Omental fat pad (tissue), 4 donors: ENCODE data around the gene SUPT3H. TPM values are rescaled to one million over a fixed set of nuclear protein-coding genes. Genes with fewer than 3 reads are reported as not detected.

ENCODE experiments used
- ATAC-seq: fragments of 150-250 bp; one replicate; pipeline ENCODE4 v1.9.1; 2016; ENCODE audit warnings: mild to moderate bottlenecking, moderate library complexity; ENCODE audit not compliant: low FRiP score
- DNase-seq: peaks from one replicate; pipeline ENCODE4 v3.0.0-alpha.2; 2019; ENCODE audit warnings: low spot score
- total RNA-seq, 4 donors: library from RNA; depleted of rRNA; stranded (reverse); fragments of >200 nt; gene quantifications; one replicate each; pipeline ENCODE4 v1.1.0, GENCODE V29; 2016
- TF ChIP-seq, protein P1 (sequence below), 3 donors: fragments of 450-650 bp; IDR thresholded peaks; one replicate each; pipeline ENCODE4 v1.5.1; 2016 to 2017; ENCODE audit warnings: antibody characterized with exemption in 3 of 3, mild to moderate bottlenecking in 3 of 3, moderate library complexity in 2 of 3

SUPT3H gene
- total RNA-seq, 4 donors from 2014 or later, result 2.2 to 8.4 (median 5.2) TPM

GRCh38 chr6:45415788-45416518, 38.2 kb upstream of the SUPT3H start:
- DNase-seq, result no peak
- no peak for ATAC-seq
- TF ChIP-seq, protein P1, sequence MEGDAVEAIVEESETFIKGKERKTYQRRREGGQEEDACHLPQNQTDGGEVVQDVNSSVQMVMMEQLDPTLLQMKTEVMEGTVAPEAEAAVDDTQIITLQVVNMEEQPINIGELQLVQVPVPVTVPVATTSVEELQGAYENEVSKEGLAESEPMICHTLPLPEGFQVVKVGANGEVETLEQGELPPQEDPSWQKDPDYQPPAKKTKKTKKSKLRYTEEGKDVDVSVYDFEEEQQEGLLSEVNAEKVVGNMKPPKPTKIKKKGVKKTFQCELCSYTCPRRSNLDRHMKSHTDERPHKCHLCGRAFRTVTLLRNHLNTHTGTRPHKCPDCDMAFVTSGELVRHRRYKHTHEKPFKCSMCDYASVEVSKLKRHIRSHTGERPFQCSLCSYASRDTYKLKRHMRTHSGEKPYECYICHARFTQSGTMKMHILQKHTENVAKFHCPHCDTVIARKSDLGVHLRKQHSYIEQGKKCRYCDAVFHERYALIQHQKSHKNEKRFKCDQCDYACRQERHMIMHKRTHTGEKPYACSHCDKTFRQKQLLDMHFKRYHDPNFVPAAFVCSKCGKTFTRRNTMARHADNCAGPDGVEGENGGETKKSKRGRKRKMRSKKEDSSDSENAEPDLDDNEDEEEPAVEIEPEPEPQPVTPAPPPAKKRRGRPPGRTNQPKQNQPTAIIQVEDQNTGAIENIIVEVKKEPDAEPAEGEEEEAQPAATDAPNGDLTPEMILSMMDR (IDR thresholded peaks at IDR 0.05), result no peak

- no peak for DNase-seq
- no peak for ATAC-seq
- TF ChIP-seq, protein P1 (IDR thresholded peaks at IDR 0.05), result no peak
These were observed 37.6 kb upstream of the SUPT3H start for GRCh38 chr6:45415315-45415714.

DNA sequence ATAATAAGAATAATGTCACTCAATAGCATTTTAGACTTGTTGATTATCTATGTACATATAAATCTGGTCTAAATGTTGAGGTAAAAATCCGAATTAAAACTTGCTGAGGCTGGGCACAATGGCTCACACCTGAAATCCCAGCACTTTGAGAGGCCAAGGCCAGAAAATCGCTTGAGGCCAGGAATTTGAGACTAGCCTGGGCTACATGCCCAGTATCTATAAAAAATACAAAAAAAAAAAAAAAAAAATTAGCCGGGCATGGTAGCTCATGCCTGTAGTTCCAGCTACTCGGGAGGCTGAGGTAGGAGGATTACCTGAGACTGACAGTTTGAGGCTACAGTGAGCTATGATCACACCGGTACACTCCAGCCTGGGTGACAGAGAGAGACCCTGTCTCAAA, 34.2 kb upstream of the SUPT3H start:
- ATAC-seq (no peak), DNase-seq (no peak)
- TF ChIP-seq, protein P1 (IDR thresholded peaks at IDR 0.05), result no peak

DNA sequence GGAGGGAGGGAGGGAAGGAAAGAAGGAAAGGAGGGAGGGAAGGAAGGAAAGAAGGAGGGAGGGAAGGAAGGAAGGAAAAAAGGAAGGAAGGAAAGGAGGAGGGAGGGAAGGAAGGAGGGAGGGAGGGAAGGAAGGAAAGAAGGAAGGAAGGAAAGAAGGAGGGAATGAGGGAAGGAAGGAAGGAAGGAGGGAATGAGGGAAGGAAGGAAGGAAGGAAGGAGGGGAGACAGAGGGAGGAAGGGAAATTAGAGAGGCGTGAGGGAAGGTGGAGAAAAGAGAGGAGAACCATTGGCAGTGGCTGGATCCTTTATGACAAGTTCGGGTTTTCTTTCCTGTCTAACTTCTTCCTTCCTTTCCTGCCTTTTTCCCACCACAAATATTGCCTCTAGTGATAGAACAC, 22.3 kb upstream of the SUPT3H start:
- ATAC-seq, result no peak
- no peak for DNase-seq
- TF ChIP-seq, protein P1 (IDR thresholded peaks at IDR 0.05), result no peak

GRCh38 chr6:45398075-45398813, 20.5 kb upstream of the SUPT3H start:
- DNase-seq (no peak), ATAC-seq (no peak)
- TF ChIP-seq, protein P1 (IDR thresholded peaks at IDR 0.05), result no peak

DNA sequence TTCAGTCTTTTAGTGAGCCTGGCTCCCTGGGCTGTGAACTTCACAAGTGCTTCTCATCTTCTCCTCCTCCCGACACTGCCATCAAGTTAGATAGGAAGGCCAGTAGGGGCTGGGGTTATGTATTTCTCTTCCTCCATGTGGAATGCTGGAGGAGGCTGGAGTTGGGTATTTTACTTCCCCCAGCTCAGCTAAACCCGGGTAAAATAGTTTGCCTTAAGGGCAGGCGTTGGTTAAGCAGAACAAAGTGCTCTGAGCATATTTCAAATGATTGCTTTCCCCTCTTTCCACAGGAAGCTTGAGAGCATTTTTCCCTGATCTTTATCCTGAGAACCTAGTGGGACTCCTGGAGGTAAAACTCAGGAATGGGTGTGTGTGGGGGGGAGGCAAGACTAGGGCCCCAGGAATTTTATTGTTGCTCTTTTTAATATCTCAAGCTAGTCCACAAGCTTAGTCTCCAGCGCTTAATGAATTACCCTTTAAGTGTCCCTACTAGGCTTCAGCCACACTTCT, 16.9 kb upstream of the SUPT3H start:
- no peak for DNase-seq
- no peak for ATAC-seq
- TF ChIP-seq, protein P1 (IDR thresholded peaks at IDR 0.05), result no peak
